Esophagus (tissue), 2 donors: Measurements from ENCODE around the gene EXD3. TPM values are rescaled to one million over a fixed set of nuclear protein-coding genes. Genes with fewer than 3 reads are reported as not detected.

Experiments used
- H3K27ac ChIP-seq, 2 donors: one replicate each; pipeline ENCODE4 v1.5.1; 2013; ENCODE audit warnings: low read depth in 2 of 2, mild to moderate bottlenecking in 2 of 2, inconsistent platforms in 1 of 2, low read length in 1 of 2, moderate library complexity in 1 of 2
- H3K27me3 ChIP-seq, 2 donors: one replicate each; pipeline ENCODE4 v1.6.1; 2013; ENCODE audit warnings: low read length in 2 of 2, control low read depth in 1 of 2, mild to moderate bottlenecking in 1 of 2; ENCODE audit not compliant: insufficient read depth in 2 of 2, control insufficient read depth in 1 of 2
- H3K36me3 ChIP-seq, 2 donors: one replicate each; pipeline ENCODE4 v1.6.1; 2013; ENCODE audit warnings: low read length in 1 of 2; ENCODE audit not compliant: control insufficient read depth in 2 of 2, insufficient read depth in 2 of 2
- H3K4me1 ChIP-seq, 2 donors: one replicate each; pipeline ENCODE4 v1.6.1; 2013; ENCODE audit warnings: low read length in 1 of 2; ENCODE audit not compliant: control insufficient read depth in 2 of 2, insufficient read depth in 2 of 2
- H3K4me3 ChIP-seq, 2 donors: one replicate each; pipeline ENCODE4 v1.5.1; 2013; ENCODE audit warnings: low read length in 2 of 2, mild to moderate bottlenecking in 2 of 2, low read depth in 1 of 2, moderate library complexity in 1 of 2
- H3K9me3 ChIP-seq, 2 donors: one replicate each; pipeline ENCODE4 v1.6.1; 2013; ENCODE audit warnings: mild to moderate bottlenecking in 2 of 2, low read depth in 1 of 2, low read length in 1 of 2, moderate library complexity in 1 of 2; ENCODE audit not compliant: control insufficient read depth in 2 of 2, insufficient read depth in 1 of 2
- WGBS, 2 donors: extraction: QIAGEN DNeasy Blood & Tissue Kit; methylation state at CpG; one replicate each; pipeline ENCODE4 v1.1.7; 2013; 5-methylcytosine and 5-hydroxymethylcytosine counted together
- polyA plus RNA-seq, 2 donors: library from polyadenylated mRNA; stranded (reverse); fragments of 200-250 nt; gene quantifications; one replicate each; pipeline ENCODE4 v1.2.3, GENCODE V29; 2013
- donor health status: healthy with polysubstance abuse.
- donor health status: Bipolar disorder and iron deficiency.

The EXD3 gene
- polyA plus RNA-seq, 2 donors, result 9.7 to 20.8 TPM

GRCh38 chr9:137432687-137433348 lies 9.9 kb upstream of the EXD3 start:
- WGBS, 2 donors, result 88 to 90% methylated on average over 18 to 20 of the region's 20 CpGs
- peaks cover 0 to 3% of the 10 kb centered on the region in 2 donors for H3K27me3 ChIP-seq

DNA sequence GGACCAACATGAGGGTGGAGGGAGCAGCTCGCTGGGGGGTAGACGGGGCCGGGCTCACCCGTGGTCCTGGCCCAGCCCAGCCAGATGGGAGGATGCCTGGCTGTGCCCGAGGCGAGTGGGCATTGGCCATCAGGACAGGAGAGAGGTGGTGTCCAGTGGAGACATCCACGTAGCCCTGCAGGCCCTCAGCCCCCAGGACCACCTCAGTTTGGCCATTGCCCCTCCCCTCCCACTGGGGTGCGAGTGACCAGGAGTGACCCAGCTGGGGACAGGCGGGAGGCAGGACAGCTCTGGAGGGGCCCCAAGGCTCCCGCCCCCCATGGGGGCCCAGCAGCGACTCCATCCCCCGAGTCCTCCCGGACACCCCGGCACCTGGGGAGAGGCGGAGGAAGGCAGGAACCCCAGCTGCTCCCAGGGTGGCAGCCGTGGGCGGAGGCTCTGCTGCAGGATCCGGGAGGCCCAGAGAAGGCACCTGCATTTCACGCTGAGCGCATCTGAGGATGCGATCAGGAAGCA lies 8.5 kb upstream of the EXD3 start:
- H3K36me3 ChIP-seq, result peaks cover 0 to 3% of the 10 kb centered on the region in 2 donors
- H3K4me1 ChIP-seq, result no peaks in the 10 kb centered on the region
- WGBS, 2 donors, result 81 to 85% methylated on average over 18 to 21 of the region's 21 CpGs
- no peaks in the 10 kb centered on the region for H3K27me3 ChIP-seq
- no peaks in the 10 kb centered on the region for H3K9me3 ChIP-seq
- H3K27ac ChIP-seq, result no peak overlapping the region
- no peak overlapping the region for H3K4me3 ChIP-seq

More at GRCh38 chr9:137432687-137433348, 9.9 kb upstream of the EXD3 start:
- Histone ChIP-seq H3K36me3 (peaks cover 0 to 3% of the 10 kb centered on the region in 2 donors), H3K27ac (no peak overlapping the region), H3K9me3 (no peaks in the 10 kb centered on the region), H3K4me3 (no peak overlapping the region), H3K4me1 (peaks cover 0 to 1% of the 10 kb centered on the region in 2 donors)

- Histone ChIP-seq H3K27ac (no peak overlapping the region), H3K36me3 (peaks cover 0 to 3% of the 10 kb centered on the region in 2 donors), H3K4me1 (no peaks in the 10 kb centered on the region), H3K9me3 (no peaks in the 10 kb centered on the region), H3K27me3 (no peaks in the 10 kb centered on the region), H3K4me3 (no peak overlapping the region)
- 82% methylated on average over 27 of the region's 27 CpGs for WGBS, 2 donors
These were observed 7.9 kb upstream of the EXD3 start for GRCh38 chr9:137430723-137431415.

DNA sequence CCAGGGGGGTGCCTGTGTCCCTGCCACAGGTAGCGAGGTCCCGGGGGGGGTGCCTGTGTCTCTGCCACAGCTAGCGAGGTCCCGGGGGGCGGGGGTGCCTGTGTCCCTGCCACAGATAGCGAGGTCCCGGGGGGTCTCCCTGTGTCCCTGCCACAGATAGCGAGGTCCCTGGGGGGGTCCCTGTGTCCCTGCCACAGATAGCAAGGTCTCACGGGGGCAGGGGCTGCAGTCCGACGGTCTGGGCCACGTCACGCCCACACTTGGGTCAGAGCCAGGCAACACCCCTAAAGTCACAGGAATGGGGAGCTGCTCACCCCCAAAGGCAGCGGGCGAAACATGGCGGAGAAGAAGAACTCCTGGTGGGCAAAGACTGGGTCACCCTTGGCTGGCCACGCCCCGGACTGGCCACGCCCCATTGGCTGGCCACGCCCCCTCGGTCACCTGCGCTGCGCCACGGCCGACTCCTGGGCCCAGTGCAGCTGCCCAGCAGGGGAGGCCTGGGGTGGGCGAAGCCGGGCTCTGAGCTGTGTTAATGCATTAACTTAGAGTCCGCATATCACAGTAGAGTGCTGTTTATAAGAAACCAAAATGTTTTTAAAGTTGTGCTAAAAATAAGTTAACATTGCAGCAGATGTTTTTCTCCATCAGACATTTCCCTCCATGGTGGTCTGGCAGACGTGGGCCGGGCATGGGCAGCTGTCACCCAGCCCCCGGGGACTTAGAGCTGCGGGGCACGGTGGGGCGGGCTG lies 7.2 kb upstream of the EXD3 start:
- Histone ChIP-seq H3K9me3 (no peaks in the 10 kb centered on the region), H3K36me3 (peaks cover 0 to 3% of the 10 kb centered on the region in 2 donors), H3K4me1 (no peaks in the 10 kb centered on the region), H3K27me3 (no peaks in the 10 kb centered on the region), H3K27ac (no peak overlapping the region), H3K4me3 (no peak overlapping the region)
- WGBS, 2 donors, result 57% methylated on average over 28 to 34 of the region's 34 CpGs

GRCh38 chr9:137429546-137429890 lies 6.6 kb upstream of the EXD3 start:
- Histone ChIP-seq H3K9me3 (no peaks in the 10 kb centered on the region), H3K4me3 (no peak overlapping the region), H3K4me1 (peaks cover 0 to 5% of the 10 kb centered on the region in 2 donors), H3K36me3 (peaks cover 0 to 3% of the 10 kb centered on the region in 2 donors), H3K27me3 (no peaks in the 10 kb centered on the region), H3K27ac (no peak overlapping the region)
- WGBS, 2 donors, result 84 to 85% methylated on average over 14 of the region's 14 CpGs

DNA sequence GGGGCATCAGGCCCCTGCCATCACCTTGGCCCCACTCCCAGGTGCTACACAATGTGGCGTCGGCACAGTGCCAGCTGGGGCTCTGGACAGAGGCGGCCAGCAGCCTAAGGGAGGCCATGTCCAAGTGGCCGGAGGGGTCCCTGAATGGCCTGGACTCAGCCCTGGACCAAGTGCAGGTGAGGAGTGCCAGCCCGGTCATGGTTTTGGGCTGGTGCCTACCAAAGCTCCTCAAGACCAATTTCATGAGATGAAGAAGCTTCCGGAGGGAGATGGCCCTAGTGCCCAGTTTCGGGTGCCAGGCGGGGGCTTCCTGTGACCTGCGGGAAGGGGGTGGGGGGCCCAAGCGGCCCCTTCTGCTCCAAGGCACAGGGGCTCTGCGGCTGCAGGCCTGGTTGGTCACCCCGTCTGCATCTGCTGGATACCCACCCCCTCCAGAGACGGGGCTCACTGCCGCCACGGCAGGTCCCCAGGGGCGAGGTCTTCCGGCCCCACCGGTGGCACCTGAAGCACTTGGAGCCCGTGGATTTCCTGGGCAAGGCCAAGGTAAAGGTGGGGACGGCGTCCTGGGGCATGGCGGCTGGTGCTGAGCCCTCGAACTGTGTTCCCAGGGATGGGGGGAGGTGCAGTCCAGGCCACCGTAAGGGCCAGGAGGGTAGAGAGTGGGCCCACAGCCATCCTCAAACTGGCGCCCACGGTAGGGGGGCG lies 6.0 kb upstream of the EXD3 start:
- Histone ChIP-seq H3K9me3 (no peaks in the 10 kb centered on the region), H3K4me3 (no peak overlapping the region), H3K4me1 (peaks cover 2 to 6% of the 10 kb centered on the region in 2 donors), H3K36me3 (peaks cover 0 to 3% of the 10 kb centered on the region in 2 donors), H3K27ac (no peak overlapping the region), H3K27me3 (no peaks in the 10 kb centered on the region)
- WGBS, 2 donors, result 78 to 80% methylated on average over 25 to 27 of the region's 27 CpGs

- H3K9me3 ChIP-seq, result no peaks in the 10 kb centered on the region
- H3K27ac ChIP-seq, result no peak overlapping the region
- 71 to 73% methylated on average over 5 to 6 of the region's 6 CpGs for WGBS, 2 donors
- peaks cover 0 to 3% of the 10 kb centered on the region in 2 donors for H3K36me3 ChIP-seq
- no peak overlapping the region for H3K4me3 ChIP-seq
- H3K4me1 ChIP-seq, result peaks cover 2 to 7% of the 10 kb centered on the region in 2 donors
- H3K27me3 ChIP-seq, result no peaks in the 10 kb centered on the region
These were observed 5.3 kb upstream of the EXD3 start for GRCh38 chr9:137428311-137428630.

- Histone ChIP-seq H3K4me1 (peaks cover 2 to 7% of the 10 kb centered on the region in 2 donors), H3K36me3 (peaks cover 0 to 3% of the 10 kb centered on the region in 2 donors), H3K9me3 (no peaks in the 10 kb centered on the region), H3K27ac (no peak overlapping the region), H3K27me3 (no peaks in the 10 kb centered on the region), H3K4me3 (no peak overlapping the region)
- WGBS, 2 donors, result 82 to 90% methylated on average over 26 to 27 of the region's 27 CpGs
These were observed 4.7 kb upstream of the EXD3 start for GRCh38 chr9:137427454-137428310.
